Measurements from ENCODE around the gene SCFD2.

DNA sequence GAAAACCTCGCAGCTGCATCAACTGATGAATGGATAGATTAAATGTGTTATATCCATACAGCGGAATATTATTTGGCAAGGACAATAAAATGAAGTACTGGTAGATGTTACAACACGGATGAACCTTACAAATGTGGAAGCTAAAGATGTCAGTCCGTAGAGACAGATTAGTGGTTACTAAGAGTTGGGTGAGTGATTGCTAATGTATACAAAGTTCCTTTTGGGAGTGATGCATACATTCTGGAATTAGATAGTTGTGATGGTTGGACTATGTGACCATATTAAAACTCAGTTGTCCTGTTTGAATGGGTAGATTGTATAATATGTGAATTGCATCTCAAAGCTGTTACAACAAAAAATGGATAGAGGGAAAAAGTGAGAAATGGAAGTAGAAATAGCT lies 14.4 kb upstream of the SCFD2 start:
- TF ChIP-seq, protein P1, sequence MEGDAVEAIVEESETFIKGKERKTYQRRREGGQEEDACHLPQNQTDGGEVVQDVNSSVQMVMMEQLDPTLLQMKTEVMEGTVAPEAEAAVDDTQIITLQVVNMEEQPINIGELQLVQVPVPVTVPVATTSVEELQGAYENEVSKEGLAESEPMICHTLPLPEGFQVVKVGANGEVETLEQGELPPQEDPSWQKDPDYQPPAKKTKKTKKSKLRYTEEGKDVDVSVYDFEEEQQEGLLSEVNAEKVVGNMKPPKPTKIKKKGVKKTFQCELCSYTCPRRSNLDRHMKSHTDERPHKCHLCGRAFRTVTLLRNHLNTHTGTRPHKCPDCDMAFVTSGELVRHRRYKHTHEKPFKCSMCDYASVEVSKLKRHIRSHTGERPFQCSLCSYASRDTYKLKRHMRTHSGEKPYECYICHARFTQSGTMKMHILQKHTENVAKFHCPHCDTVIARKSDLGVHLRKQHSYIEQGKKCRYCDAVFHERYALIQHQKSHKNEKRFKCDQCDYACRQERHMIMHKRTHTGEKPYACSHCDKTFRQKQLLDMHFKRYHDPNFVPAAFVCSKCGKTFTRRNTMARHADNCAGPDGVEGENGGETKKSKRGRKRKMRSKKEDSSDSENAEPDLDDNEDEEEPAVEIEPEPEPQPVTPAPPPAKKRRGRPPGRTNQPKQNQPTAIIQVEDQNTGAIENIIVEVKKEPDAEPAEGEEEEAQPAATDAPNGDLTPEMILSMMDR (conservative IDR thresholded peaks at IDR 0.05) = no peak
- no peak for TF ChIP-seq EZH2 (IDR thresholded peaks at IDR 0.05; ENCODE audit: low read depth)

All from PC-9 (cell line).